Measurements from ENCODE around the gene TMEM260. TPM values are rescaled to one million over a fixed set of nuclear protein-coding genes. Genes with fewer than 3 reads are reported as not detected.
"Not testable (repeated sequence)": the region's sequence is repeated elsewhere in the genome, so short reads cannot be mapped to it uniquely, and the experiment has no call there.

The TMEM260 gene
- total RNA-seq, 4 donors from 2014 or later = 2.6 to 10.5 (median 5.3) TPM

- in situ Hi-C loops (cut with MboI; ENCODE audit: low sequenced_read_pairs in 4 of 4) (no loop called here), intact Hi-C loops (cut with DNase I; ENCODE audit: low total_unique reads) (loop anchor here (5.0 kb wide), 1 partner anchor 656 kb away; no protein-coding TSS in a partner anchor)
- H3K36me3 ChIP-seq = no peaks in the 10 kb centered on the region
- no peaks in the 10 kb centered on the region for H3K9me3 ChIP-seq
- no peak for ATAC-seq
- no peak overlapping the region for H3K4me3 ChIP-seq
- H3K4me1 ChIP-seq = no peaks in the 10 kb centered on the region
- TF ChIP-seq POLR2A (IDR thresholded peaks at IDR 0.05) (no peak), CTCF (IDR thresholded peaks at IDR 0.05 in 4 of 5, conservative IDR thresholded peaks at IDR 0.05 in 1 of 5) (no peak)
- DNase-seq = no peak
- no peaks in the 10 kb centered on the region for H3K27me3 ChIP-seq
- H3K27ac ChIP-seq = no peak overlapping the region
These were observed 81.9 kb downstream of the TMEM260 start for GRCh38 chr14:56661478-56661877.

GRCh38 chr14:56664811-56665421 is 85.3 kb downstream of the TMEM260 start:
- H3K27me3 ChIP-seq = no peaks in the 10 kb centered on the region
- TF ChIP-seq POLR2A (IDR thresholded peaks at IDR 0.05) (no peak), CTCF (IDR thresholded peaks at IDR 0.05 in 4 of 5, conservative IDR thresholded peaks at IDR 0.05 in 1 of 5) (no peak)
- H3K27ac ChIP-seq = no peak overlapping the region
- ATAC-seq (no peak), DNase-seq (no peak)
- no peak overlapping the region for H3K4me3 ChIP-seq
- intact Hi-C loops (cut with DNase I; ENCODE audit: low total_unique reads) = loop anchor here (5.0 kb wide), 1 partner anchor 652 kb away; no protein-coding TSS in a partner anchor
- in situ Hi-C loops (cut with MboI; ENCODE audit: low sequenced_read_pairs in 4 of 4) = no loop called here
- no peaks in the 10 kb centered on the region for H3K9me3 ChIP-seq
- no peaks in the 10 kb centered on the region for H3K4me1 ChIP-seq
- no peaks in the 10 kb centered on the region for H3K36me3 ChIP-seq

- in situ Hi-C loops (cut with MboI; ENCODE audit: low sequenced_read_pairs in 4 of 4) = no loop called here
- no peaks in the 10 kb centered on the region for H3K27me3 ChIP-seq
- H3K27ac ChIP-seq = no peak overlapping the region
- intact Hi-C loops (cut with DNase I; ENCODE audit: low total_unique reads) = no loop called here
- DNase-seq (no peak), ATAC-seq (no peak)
- no peaks in the 10 kb centered on the region for H3K36me3 ChIP-seq
- H3K4me3 ChIP-seq = no peak overlapping the region
- H3K4me1 ChIP-seq = no peaks in the 10 kb centered on the region
- TF ChIP-seq CTCF (IDR thresholded peaks at IDR 0.05 in 4 of 5, conservative IDR thresholded peaks at IDR 0.05 in 1 of 5) = no peak
- no peak for TF ChIP-seq POLR2A (IDR thresholded peaks at IDR 0.05)
- no peaks in the 10 kb centered on the region for H3K9me3 ChIP-seq
These were observed 86.7 kb downstream of the TMEM260 start for GRCh38 chr14:56666294-56666693.

- in situ Hi-C loops (cut with MboI; ENCODE audit: low sequenced_read_pairs in 4 of 4) = no loop called here
- intact Hi-C loops (cut with DNase I; ENCODE audit: low total_unique reads) = no loop called here
- no peak overlapping the region for H3K4me3 ChIP-seq
- no peak overlapping the region for H3K27ac ChIP-seq
- DNase-seq (no peak), ATAC-seq (no peak)
- no peaks in the 10 kb centered on the region for H3K9me3 ChIP-seq
- no peaks in the 10 kb centered on the region for H3K4me1 ChIP-seq
- H3K36me3 ChIP-seq = no peaks in the 10 kb centered on the region
- no peak for TF ChIP-seq POLR2A (IDR thresholded peaks at IDR 0.05)
- no peak for TF ChIP-seq CTCF (IDR thresholded peaks at IDR 0.05 in 4 of 5, conservative IDR thresholded peaks at IDR 0.05 in 1 of 5)
- no peaks in the 10 kb centered on the region for H3K27me3 ChIP-seq
These were observed 87.1 kb downstream of the TMEM260 start for GRCh38 chr14:56666716-56667115.

GRCh38 chr14:56667290-56667689 is 87.7 kb downstream of the TMEM260 start:
- H3K4me1 ChIP-seq; DNase-seq; H3K9me3 ChIP-seq; H3K27ac ChIP-seq; in situ Hi-C loops (cut with MboI; ENCODE audit: low sequenced_read_pairs in 4 of 4); H3K27me3 ChIP-seq; H3K4me3 ChIP-seq; ATAC-seq; H3K36me3 ChIP-seq; intact Hi-C loops (cut with DNase I; ENCODE audit: low total_unique reads): not testable (repeated sequence)
